K562 (cell line): ENCODE measurements around the gene METTL24. TPM values are rescaled to one million over a fixed set of nuclear protein-coding genes. Genes with fewer than 3 reads are reported as not detected.

Source experiments
- ATAC-seq: fragments of 200-7000 bp; cut with Tn5 transposase; 3 replicates; pipeline ENCODE4 v1.9.1; 2020; ENCODE audit warnings: moderate library complexity
- BruUV-seq: library from RNA; stranded (reverse); fragments of 400-500 nt; replicated peaks from 2 replicates; lab custom pipeline; 2021; lab: Mats Ljungman, UMichigan
- CTCF ChIA-PET: fragments of 300-600 bp; formaldehyde crosslinking; extraction: SDS; loops from one replicate; lab custom pipeline; 2021; ENCODE audit warnings: low intra/inter-chr PET ratio; lab: Yijun Ruan, JAX
- POLR2A ChIA-PET: fragments of 300-600, 350-650 bp; sonication (Branson Sonifier 250); formaldehyde crosslinking; extraction: SDS; loops from one replicate; lab custom pipeline; 2021; ENCODE audit warnings: antibody characterized with exemption, inconsistent platforms; lab: Yijun Ruan, JAX
- DNase-seq, 4 experiments: peaks; one replicate each; pipeline versions ENCODE4 v3.0.0 to v3.0.0-alpha.2; 2011 to 2018; ENCODE audit warnings: low spot score in 3 of 4, mixed read lengths in 3 of 4; ENCODE audit errors: extremely low read depth in 1 of 4
- FAIRE-seq: peaks from 2 replicates; lab custom pipeline; 2011; peaks lifted over from hg19 to GRCh38; lab: Jason Lieb, UNC
- H2AFZ ChIP-seq: 2 replicates; pipeline ENCODE4 v1.6.0; 2011; ENCODE audit warnings: low read depth, low read length, control low read depth, inconsistent platforms
- H3K27ac ChIP-seq: fragments of 200-600 bp; 3 replicates; pipeline ENCODE4 v1.8.0; 2011; ENCODE audit warnings: low read depth, mild to moderate bottlenecking, control low read depth, inconsistent platforms, low read length, moderate library complexity, mixed read lengths; ENCODE audit errors: extremely low read depth
- H3K27me3 ChIP-seq, 2 experiments: fragments of 300-600 bp in 1 of 2; 2 replicates in 1 of 2; 3 replicates in 1 of 2; pipeline versions ENCODE4 v1.6.0 to v1.8.0; 2011; ENCODE audit warnings: inconsistent platforms in 2 of 2, low read length in 2 of 2, mild to moderate bottlenecking in 1 of 2, mixed read lengths in 1 of 2, moderate library complexity in 1 of 2; ENCODE audit not compliant: control insufficient read depth in 2 of 2, insufficient read depth in 2 of 2
- H3K36me3 ChIP-seq: fragments of 300-600 bp; 3 replicates; pipeline ENCODE4 v1.8.0; 2011; ENCODE audit warnings: mild to moderate bottlenecking, low read length, inconsistent platforms; ENCODE audit not compliant: control insufficient read depth, insufficient read depth
- H3K4me1 ChIP-seq, 2 experiments: fragments of 200-600 bp in 1 of 2; replicated peaks in 1 of 2; 2 replicates in 1 of 2; 3 replicates in 1 of 2; pipeline versions ENCODE4 v1.5.1 to v1.8.0; 2011; ENCODE audit warnings: inconsistent platforms in 2 of 2, low read length in 2 of 2, mild to moderate bottlenecking in 1 of 2, mixed read lengths in 1 of 2, moderate library complexity in 1 of 2; ENCODE audit not compliant: control insufficient read depth in 2 of 2, insufficient read depth in 2 of 2
- H3K4me2 ChIP-seq: 2 replicates; pipeline ENCODE4 v1.6.1; 2011; ENCODE audit warnings: low read length, control low read depth, inconsistent platforms, mixed read lengths; ENCODE audit not compliant: insufficient read depth
- H3K4me3 ChIP-seq: fragments of 200-600 bp; sonication (generic), shearing (Covaris generic); 2 replicates; pipeline ENCODE4 v1.5.1; 2016; ENCODE audit warnings: control low read depth, inconsistent platforms
- H3K79me2 ChIP-seq: fragments of 200-600 bp; 3 replicates; pipeline ENCODE4 v1.8.0; 2011; ENCODE audit warnings: low read length, inconsistent platforms; ENCODE audit not compliant: control insufficient read depth, insufficient read depth
- H3K9ac ChIP-seq, 2 experiments: 2 replicates each; pipeline versions ENCODE4 v1.6.0 to v1.6.1; 2011; ENCODE audit warnings: low read depth in 2 of 2, low read length in 2 of 2, control low read depth in 1 of 2, inconsistent platforms in 1 of 2, mild to moderate bottlenecking in 1 of 2, mixed read lengths in 1 of 2; ENCODE audit not compliant: insufficient read depth in 1 of 2
- H3K9me1 ChIP-seq: one replicate; pipeline ENCODE4 v1.6.0; 2011; ENCODE audit warnings: inconsistent platforms, mild to moderate bottlenecking, low read length, moderate library complexity; ENCODE audit not compliant: control insufficient read depth, insufficient read depth
- H3K9me3 ChIP-seq: replicated peaks from 2 replicates; pipeline ENCODE4 v1.5.1; 2011; ENCODE audit warnings: low read depth, low read length, inconsistent platforms; ENCODE audit not compliant: control insufficient read depth, insufficient read depth
- H4K20me1 ChIP-seq: replicated peaks from 2 replicates; pipeline ENCODE4 v1.6.1; 2011; ENCODE audit warnings: low read length, inconsistent platforms, mixed read lengths; ENCODE audit not compliant: control insufficient read depth, insufficient read depth
- ADNP ChIP-seq: fragments of 200-800 bp; sonication (Bioruptor generic); IDR thresholded peaks from 2 replicates; pipeline ENCODE4 v1.6.1; 2016; ENCODE audit warnings: missing genetic modification characterization, missing compliant biosample characterization
- ATF2 ChIP-seq: sonication (generic); formaldehyde crosslinking; IDR thresholded peaks from 2 replicates; pipeline ENCODE4 v1.8.1; 2022; ENCODE audit warnings: missing genetic modification reagents
- ESRRB ChIP-seq: fragments of 250-450 bp; sonication (Bioruptor Pico); IDR thresholded peaks from 2 replicates; pipeline ENCODE4 v1.5.0; 2020; ENCODE audit warnings: mild to moderate bottlenecking, moderate library complexity, borderline replicate concordance
- HDAC2 ChIP-seq: fragments of 450-650 bp; IDR thresholded peaks from 2 replicates; pipeline ENCODE4 v1.6.1; 2016; ENCODE audit warnings: mild to moderate bottlenecking
- PHTF2 ChIP-seq: fragments of 250-450 bp; sonication (Bioruptor Pico); IDR thresholded peaks from 2 replicates; pipeline ENCODE4 v1.5.0; 2021; ENCODE audit warnings: mild to moderate bottlenecking
- POLR3A ChIP-seq: IDR thresholded peaks from 2 replicates; pipeline ENCODE4 v1.6.1; 2011; ENCODE audit warnings: borderline replicate concordance, mild to moderate bottlenecking, moderate library complexity; ENCODE audit not compliant: insufficient read length, insufficient read depth; ENCODE audit errors: extremely low read depth
- SETDB1 ChIP-seq: IDR thresholded peaks from one replicate; pipeline ENCODE4 v1.6.1; 2012; ENCODE audit warnings: low read length, control low read depth, inconsistent platforms
- ZNF134 ChIP-seq: fragments of 250-450 bp; sonication (Bioruptor Pico); conservative IDR thresholded peaks from 2 replicates; pipeline ENCODE4 v1.4.0; 2020
- ZNF232 ChIP-seq: sonication (generic); formaldehyde crosslinking; IDR thresholded peaks from 2 replicates; pipeline ENCODE4 v1.8.0; 2022; ENCODE audit warnings: mild to moderate bottlenecking, missing genetic modification reagents
- ZNF77 ChIP-seq: fragments of 250-450 bp; sonication (Bioruptor Pico); IDR thresholded peaks from 2 replicates; pipeline ENCODE4 v1.5.0; 2020
- WGBS: fragments of 100-300 bp; shearing (Covaris generic); methylation state at CpG from one replicate; pipeline ENCODE4 v1.1.6; 2016; ENCODE audit warnings: low coverage, mixed read lengths; ENCODE audit not compliant: insufficient coverage; ENCODE audit errors: missing lambda C conversion rate; 5-methylcytosine and 5-hydroxymethylcytosine counted together
- in situ Hi-C: fragments of 300-500 bp; cut with MboI; formaldehyde crosslinking; loops from 4 replicates; pipeline ENCODE4 v1.15.0; 2018; ENCODE audit warnings: inconsistent platforms, mixed read lengths
- intact Hi-C: fragments of 100-400 bp; cut with micrococcal nuclease; formaldehyde crosslinking; loops from 2 replicates; pipeline ENCODE4 v1.14.2; 2022
- polyA plus RNA-seq, 8 experiments: library from polyadenylated mRNA; depleted of rRNA in 4 of 8; stranded (reverse) in 5 of 8; unstranded in 3 of 8; fragments of >200 nt; fragmentation: Nextera tagmentation in 2 of 8; fragmentation: Illumina TruSeq in 1 of 8; extraction: Ambion mirVana in 2 of 8; extraction: Trizol in 1 of 8; gene quantifications; 2 replicates each; pipeline versions ENCODE4 v1.2.1 to v1.2.3, GENCODE V29; 2011 to 2014; ENCODE audit warnings: inconsistent platforms in 1 of 8, missing spikeins in 1 of 8
- total RNA-seq, 7 experiments: library from RNA; depleted of rRNA in 6 of 7; stranded (reverse); fragments of >200 nt in 6 of 7; fragmentation: Illumina TruSeq in 2 of 7; extraction: Trizol in 2 of 7; gene quantifications; 2 replicates each; pipeline versions ENCODE4 v1.2.1 to v1.2.3, GENCODE V29; 2011 to 2021; ENCODE audit warnings: low replicate concordance in 1 of 7
- TF ChIP-seq, protein P1 (sequence below): IDR thresholded peaks from 2 replicates; pipeline ENCODE4 v1.6.1; 2011; ENCODE audit warnings: borderline replicate concordance, low read depth, mild to moderate bottlenecking, moderate library complexity, low read length; ENCODE audit not compliant: insufficient read depth, poor library complexity, severe bottlenecking

The METTL24 gene
- total and polyA plus RNA-seq, 9 of the 15 experiments (the other 6 are each of a cell fraction or from before 2014, with no cell fraction given): not detected

DNA sequence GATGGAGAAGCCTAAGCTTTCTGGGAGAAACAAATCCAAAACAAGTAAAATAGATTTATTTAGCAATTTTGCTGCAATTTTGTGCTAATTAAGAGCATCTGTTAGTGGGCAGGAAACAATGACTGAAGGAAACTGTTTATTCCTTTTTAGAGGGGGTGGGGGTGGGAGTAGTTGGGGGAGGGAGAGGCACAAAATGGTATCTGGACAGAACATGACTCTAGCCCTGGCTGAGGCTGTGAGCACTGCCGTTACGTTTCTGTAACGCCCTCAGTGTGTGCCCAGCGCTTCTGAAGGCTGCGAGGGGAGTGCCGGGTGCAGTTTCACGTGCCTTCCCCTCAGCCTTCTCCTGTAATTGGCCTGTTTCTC lies 28.8 kb downstream of the METTL24 start:
- 0% methylated on average over 6 of the region's 7 CpGs for WGBS
- no peak overlapping the region for H3K4me2 ChIP-seq

More for the DNA sequence above, 28.8 kb downstream of the METTL24 start:
- Histone ChIP-seq H3K9me3 (no peaks in the 10 kb centered on the region), H3K36me3 (no peaks in the 10 kb centered on the region), H3K27ac (no peak overlapping the region), H3K4me1 (no peaks in the 10 kb centered on the region), H3K9ac (no peak overlapping the region), H3K9me1 (no peaks in the 10 kb centered on the region), H3K79me2 (no peaks in the 10 kb centered on the region), H3K27me3 (peaks cover 10 to 27% of the 10 kb centered on the region in 2 experiments; a peak in 4 of 5 replicates), H2AFZ (no peak overlapping the region), H4K20me1 (no peaks in the 10 kb centered on the region), H3K4me3 (no peak overlapping the region)
- ATAC-seq (no peak), FAIRE-seq (no peak), DNase-seq (no peak)
- in situ Hi-C loops (no loop called here), intact Hi-C loops (no loop called here)
- TF ChIP-seq ZNF232 (CRISPR knock-in tag) (no peak), HDAC2 (no peak), ADNP (tag) (no peak), ZNF77 (CRISPR knock-in tag) (no peak), ESRRB (CRISPR knock-in tag) (no peak), PHTF2 (CRISPR knock-in tag) (no peak), SETDB1 (no peak), POLR3A (no peak), ZNF134 (CRISPR knock-in tag) (no peak), ATF2 (no peak)
- TF ChIP-seq, protein P1, sequence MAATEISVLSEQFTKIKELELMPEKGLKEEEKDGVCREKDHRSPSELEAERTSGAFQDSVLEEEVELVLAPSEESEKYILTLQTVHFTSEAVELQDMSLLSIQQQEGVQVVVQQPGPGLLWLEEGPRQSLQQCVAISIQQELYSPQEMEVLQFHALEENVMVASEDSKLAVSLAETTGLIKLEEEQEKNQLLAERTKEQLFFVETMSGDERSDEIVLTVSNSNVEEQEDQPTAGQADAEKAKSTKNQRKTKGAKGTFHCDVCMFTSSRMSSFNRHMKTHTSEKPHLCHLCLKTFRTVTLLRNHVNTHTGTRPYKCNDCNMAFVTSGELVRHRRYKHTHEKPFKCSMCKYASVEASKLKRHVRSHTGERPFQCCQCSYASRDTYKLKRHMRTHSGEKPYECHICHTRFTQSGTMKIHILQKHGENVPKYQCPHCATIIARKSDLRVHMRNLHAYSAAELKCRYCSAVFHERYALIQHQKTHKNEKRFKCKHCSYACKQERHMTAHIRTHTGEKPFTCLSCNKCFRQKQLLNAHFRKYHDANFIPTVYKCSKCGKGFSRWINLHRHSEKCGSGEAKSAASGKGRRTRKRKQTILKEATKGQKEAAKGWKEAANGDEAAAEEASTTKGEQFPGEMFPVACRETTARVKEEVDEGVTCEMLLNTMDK: no peak
- CTCF ChIA-PET: interaction anchor here (0.7 kb wide), 1 partner anchor 61 kb away, joined by 3 read pairs; no protein-coding TSS in a partner anchor
- POLR2A ChIA-PET: interaction anchor here (0.8 to 1.5 kb wide), 3 partner anchors 9 to 70 kb away, joined by 3 to 4 read pairs (median 3); no protein-coding TSS in a partner anchor
- no TSS peak for BruUV-seq
